AG09309 (cell line): ENCODE results near the gene VAV2.

Experiments
- DNase-seq: peaks from one replicate; pipeline ENCODE4 v3.0.0-alpha.2; 2010; ENCODE audit warnings: low read depth
- H3K4me3 ChIP-seq: 2 replicates; pipeline ENCODE4 v1.5.1; 2011; ENCODE audit warnings: mild to moderate bottlenecking, low read depth, low read length, moderate library complexity; ENCODE audit not compliant: control insufficient read depth
- TF ChIP-seq, protein P1 (sequence below): IDR thresholded peaks from 2 replicates; pipeline ENCODE4 v1.5.1; 2011; ENCODE audit warnings: mild to moderate bottlenecking, low read depth, low read length, inconsistent platforms; ENCODE audit not compliant: insufficient read depth, control insufficient read depth; ENCODE audit errors: missing control alignments

The VAV2 gene

DNA sequence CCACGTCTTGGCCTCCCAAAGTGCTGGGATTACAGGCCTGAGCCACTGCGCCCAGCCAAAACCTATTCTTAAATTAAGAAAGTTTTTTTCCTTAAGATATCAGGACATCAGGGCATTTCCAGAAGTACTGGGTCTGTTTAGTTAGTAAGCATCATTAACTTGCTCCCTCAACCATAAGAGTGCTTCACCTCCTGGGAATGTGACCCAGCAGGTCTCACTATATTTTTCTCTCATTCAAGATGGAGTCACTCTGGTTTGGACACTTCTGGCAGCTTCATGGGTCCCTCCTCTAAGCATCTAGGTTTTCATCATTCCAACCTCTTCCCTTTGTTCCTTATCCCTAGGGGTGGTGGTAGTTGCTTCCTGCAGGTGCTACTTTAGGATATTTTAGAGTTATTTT is 22.8 kb upstream of the VAV2 start:
- DNase-seq, result no peak
- H3K4me3 ChIP-seq, result no peak overlapping the region
- TF ChIP-seq, protein P1, sequence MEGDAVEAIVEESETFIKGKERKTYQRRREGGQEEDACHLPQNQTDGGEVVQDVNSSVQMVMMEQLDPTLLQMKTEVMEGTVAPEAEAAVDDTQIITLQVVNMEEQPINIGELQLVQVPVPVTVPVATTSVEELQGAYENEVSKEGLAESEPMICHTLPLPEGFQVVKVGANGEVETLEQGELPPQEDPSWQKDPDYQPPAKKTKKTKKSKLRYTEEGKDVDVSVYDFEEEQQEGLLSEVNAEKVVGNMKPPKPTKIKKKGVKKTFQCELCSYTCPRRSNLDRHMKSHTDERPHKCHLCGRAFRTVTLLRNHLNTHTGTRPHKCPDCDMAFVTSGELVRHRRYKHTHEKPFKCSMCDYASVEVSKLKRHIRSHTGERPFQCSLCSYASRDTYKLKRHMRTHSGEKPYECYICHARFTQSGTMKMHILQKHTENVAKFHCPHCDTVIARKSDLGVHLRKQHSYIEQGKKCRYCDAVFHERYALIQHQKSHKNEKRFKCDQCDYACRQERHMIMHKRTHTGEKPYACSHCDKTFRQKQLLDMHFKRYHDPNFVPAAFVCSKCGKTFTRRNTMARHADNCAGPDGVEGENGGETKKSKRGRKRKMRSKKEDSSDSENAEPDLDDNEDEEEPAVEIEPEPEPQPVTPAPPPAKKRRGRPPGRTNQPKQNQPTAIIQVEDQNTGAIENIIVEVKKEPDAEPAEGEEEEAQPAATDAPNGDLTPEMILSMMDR, result no peak

DNA sequence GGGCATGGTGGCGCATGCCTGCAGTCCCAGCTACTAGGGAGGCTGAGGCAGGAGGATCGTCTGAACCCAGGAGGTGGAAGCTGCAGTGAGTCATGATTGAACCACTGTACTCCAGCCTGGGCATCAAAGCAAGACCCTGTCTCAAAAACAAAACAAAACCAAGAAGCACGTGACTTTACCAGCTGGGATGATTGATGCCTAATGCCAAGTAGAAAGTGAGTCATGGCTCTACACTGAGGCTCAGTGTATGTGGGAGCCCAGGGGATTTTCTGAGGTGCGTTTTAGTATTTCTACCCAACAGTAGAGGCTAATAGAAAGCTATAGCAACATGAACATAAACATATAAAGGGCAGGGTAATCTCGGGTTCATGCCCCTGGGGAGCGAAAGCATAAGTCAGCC is 19.3 kb upstream of the VAV2 start:
- H3K4me3 ChIP-seq, result no peak overlapping the region
- DNase-seq, result no peak
- TF ChIP-seq, protein P1, result no peak

DNA sequence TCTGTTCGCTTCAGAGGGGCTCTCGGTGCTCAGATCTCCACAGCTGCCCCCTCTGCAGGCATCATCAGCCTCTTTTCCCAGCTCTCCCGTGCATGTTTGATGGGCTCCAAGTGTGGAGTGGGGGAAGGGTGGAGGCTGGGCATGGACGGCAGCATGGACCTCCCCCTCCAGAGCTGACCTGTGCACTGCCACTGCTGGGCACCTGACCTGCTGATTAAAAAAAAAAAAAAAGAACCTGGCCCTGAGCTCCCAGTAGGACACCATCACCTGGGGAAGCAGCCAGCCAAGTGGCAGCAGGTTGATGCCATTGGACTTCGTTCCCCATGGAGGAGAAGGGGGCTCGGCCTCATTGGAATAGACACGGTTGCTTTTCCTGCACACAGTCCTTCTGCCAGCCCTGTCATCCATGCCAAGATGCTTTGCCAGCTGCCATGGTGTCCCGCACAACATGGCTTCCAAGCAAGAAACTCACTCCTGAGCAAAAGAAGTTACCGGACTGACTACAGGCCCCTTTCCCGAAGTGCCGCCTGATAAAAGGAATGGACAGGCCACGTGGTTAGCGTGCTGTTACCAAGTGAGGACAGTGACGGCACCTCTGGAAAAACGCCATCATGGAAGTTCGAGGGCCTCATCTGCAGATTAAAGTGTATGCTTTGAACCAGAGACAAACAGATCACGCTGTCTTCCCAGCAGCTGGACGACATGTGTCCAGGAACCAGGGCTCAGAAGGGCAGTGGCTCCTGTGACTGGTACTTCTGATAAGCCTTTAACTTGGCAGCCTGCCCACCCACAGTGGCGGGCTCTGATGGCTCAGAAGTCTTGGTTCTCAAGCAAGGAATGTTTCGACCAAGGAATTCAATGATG is 18.4 kb upstream of the VAV2 start:
- TF ChIP-seq, protein P1, result no peak
- no peak for DNase-seq

DNA sequence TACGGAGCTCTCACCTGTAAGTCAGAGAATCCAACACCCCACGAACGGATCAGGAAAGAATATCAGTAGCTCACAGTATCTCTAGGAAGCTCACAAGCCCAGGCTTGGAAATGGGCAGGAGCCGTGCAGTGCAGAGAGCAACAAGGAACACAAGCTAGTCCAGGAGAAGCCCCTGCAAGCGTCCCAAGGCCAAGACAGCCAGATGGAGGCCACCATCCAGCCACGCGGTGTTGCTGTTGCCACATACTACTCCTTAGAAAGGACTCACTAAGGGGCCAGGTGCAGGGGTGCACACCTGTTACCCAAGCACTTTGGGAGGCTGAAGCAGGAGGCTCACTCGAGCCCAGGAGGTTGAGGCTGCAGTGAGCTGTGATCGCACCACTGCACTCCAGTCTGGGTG is 15.4 kb upstream of the VAV2 start:
- no peak for DNase-seq
- TF ChIP-seq, protein P1, result no peak
- no peak overlapping the region for H3K4me3 ChIP-seq

More for the DNA sequence above, 18.4 kb upstream of the VAV2 start:
- H3K4me3 ChIP-seq, result no peak overlapping the region

DNA sequence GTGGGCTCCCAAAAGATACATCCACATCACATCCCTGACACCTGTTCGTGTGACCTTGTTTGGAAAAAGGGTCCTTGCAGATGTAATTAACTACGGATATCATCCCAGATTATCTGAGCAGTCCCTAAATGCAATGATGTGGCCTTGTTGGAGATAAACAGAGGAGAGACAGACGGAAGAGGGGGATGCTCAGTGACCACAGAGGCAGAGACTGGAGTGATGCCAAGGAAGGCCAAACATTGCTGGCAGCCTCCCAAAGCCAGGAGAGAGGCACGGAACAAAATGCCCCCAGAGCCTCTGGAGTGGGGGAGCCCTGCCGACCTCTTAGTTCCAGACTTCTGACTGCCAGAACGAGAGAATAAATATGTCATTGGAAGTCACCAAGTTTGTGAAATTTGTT is 15.0 kb upstream of the VAV2 start:
- DNase-seq, result no peak
- no peak overlapping the region for H3K4me3 ChIP-seq
- TF ChIP-seq, protein P1, result no peak

DNA sequence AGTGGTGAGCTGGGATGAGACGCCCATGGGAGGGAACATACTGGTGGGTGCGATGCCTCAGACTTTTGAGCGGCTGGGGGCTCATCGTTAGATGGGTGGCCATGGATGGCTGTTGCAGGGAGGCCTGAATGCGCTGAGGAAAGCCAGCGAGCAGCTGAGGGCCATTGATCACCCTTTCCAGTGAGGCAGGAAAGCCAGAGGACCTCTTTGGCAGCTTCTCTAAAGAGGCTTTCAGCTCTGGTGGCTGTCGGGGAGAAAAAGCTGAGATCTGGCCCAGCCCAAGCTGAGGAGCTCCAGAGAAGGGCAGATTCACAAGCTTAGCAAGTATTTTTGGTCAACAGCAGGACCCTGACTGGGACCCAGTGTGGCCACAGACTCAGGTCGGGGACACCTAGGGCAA is 13.3 kb upstream of the VAV2 start:
- no peak overlapping the region for H3K4me3 ChIP-seq
- TF ChIP-seq, protein P1, result no peak
- no peak for DNase-seq
